Loucy (cell line): Measurements from ENCODE around the gene MMP12.

Source experiments
- H2AFZ ChIP-seq: fragments of 200-600 bp; sonication (generic); 2 replicates; pipeline ENCODE4 v1.6.0; 2016; ENCODE audit warnings: antibody characterized with exemption, mild to moderate bottlenecking, low read length, moderate library complexity
- H3F3A ChIP-seq: fragments of 200-600 bp; 2 replicates; pipeline ENCODE4 v1.6.0; 2016; ENCODE audit warnings: antibody characterized with exemption, low read depth, mild to moderate bottlenecking
- H3K27me3 ChIP-seq: fragments of 200-600 bp; sonication (generic); 2 replicates; pipeline ENCODE4 v1.6.1; 2014; ENCODE audit warnings: low read length, mild to moderate bottlenecking; ENCODE audit not compliant: insufficient read depth, poor library complexity, severe bottlenecking
- H3K36me3 ChIP-seq: fragments of 200-600 bp; sonication (generic); 2 replicates; pipeline ENCODE4 v1.6.1; 2016; ENCODE audit warnings: low read length; ENCODE audit not compliant: insufficient read depth
- H3K4me1 ChIP-seq: fragments of 200-600 bp; sonication (generic); 2 replicates; pipeline ENCODE4 v1.5.1; 2014; ENCODE audit warnings: low read length, mild to moderate bottlenecking; ENCODE audit not compliant: insufficient read depth, poor library complexity, severe bottlenecking
- H3K4me2 ChIP-seq: fragments of 200-600 bp; sonication (generic); 2 replicates; pipeline ENCODE4 v1.6.0; 2014; ENCODE audit warnings: antibody characterized with exemption, low read length, low read depth, mild to moderate bottlenecking; ENCODE audit not compliant: poor library complexity, severe bottlenecking
- H3K4me3 ChIP-seq: fragments of 200-600 bp; sonication (generic); 2 replicates; pipeline ENCODE4 v1.5.1; 2014; ENCODE audit warnings: low read length, mild to moderate bottlenecking, mixed read lengths; ENCODE audit not compliant: poor library complexity, severe bottlenecking
- H3K79me2 ChIP-seq: fragments of 200-600 bp; sonication (generic); 2 replicates; pipeline ENCODE4 v1.6.1; 2014; ENCODE audit warnings: low read length; ENCODE audit not compliant: insufficient read depth
- H3K9ac ChIP-seq: fragments of 200-600 bp; sonication (generic); 2 replicates; pipeline ENCODE4 v1.6.0; 2014; ENCODE audit warnings: mild to moderate bottlenecking, low read depth, low read length, moderate library complexity; ENCODE audit not compliant: poor library complexity, severe bottlenecking
- H3K9me2 ChIP-seq: fragments of 200-600 bp; sonication (generic); replicated peaks from 2 replicates; pipeline ENCODE4 v1.6.1; 2016; ENCODE audit warnings: low read depth, low read length, mixed read lengths
- H3K9me3 ChIP-seq: fragments of 200-600 bp; sonication (generic); 2 replicates; pipeline ENCODE4 v1.6.1; 2014; ENCODE audit warnings: mild to moderate bottlenecking, antibody characterized with exemption, low read length, low read depth; ENCODE audit not compliant: insufficient read depth
- H4K20me1 ChIP-seq: fragments of 200-600 bp; sonication (generic); 2 replicates; pipeline ENCODE4 v1.6.0; 2014; ENCODE audit warnings: antibody characterized with exemption, low read length, mild to moderate bottlenecking; ENCODE audit not compliant: insufficient read depth, poor library complexity, severe bottlenecking
- EZH2phosphoT487 ChIP-seq: fragments of 200-600 bp; IDR thresholded peaks from 2 replicates; pipeline ENCODE4 v1.6.1; 2018; ENCODE audit warnings: antibody characterized with exemption, mild to moderate bottlenecking, moderate library complexity, borderline replicate concordance
- TF ChIP-seq, protein P1 (sequence below): fragments of 200-600 bp; sonication (generic); conservative IDR thresholded peaks from 2 replicates; pipeline ENCODE4 v1.5.1; 2014; ENCODE audit warnings: mild to moderate bottlenecking, antibody characterized with exemption, low read length

Gene MMP12

DNA sequence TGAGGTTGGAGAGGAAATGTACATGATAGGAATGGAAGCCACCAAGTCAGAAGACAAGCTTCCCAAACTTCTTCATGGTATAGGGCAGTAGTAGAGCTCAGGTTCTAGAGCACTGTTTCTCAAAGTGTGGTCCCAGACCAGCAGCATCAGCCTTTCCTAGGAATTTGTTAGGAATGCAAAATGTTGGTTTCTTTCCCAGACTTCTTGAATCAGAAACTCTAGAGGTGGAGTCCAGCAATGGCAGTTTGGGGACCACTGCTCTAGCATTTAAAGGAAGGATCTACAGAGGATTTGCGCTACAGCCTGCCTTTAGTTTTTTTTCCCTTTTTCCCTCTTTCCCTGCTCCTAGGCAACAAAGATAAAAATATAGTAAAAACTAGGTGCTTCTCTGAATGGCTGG, 17.0 kb upstream of the MMP12 start:
- TF ChIP-seq EZH2phosphoT487, result no peak
- TF ChIP-seq, protein P1, sequence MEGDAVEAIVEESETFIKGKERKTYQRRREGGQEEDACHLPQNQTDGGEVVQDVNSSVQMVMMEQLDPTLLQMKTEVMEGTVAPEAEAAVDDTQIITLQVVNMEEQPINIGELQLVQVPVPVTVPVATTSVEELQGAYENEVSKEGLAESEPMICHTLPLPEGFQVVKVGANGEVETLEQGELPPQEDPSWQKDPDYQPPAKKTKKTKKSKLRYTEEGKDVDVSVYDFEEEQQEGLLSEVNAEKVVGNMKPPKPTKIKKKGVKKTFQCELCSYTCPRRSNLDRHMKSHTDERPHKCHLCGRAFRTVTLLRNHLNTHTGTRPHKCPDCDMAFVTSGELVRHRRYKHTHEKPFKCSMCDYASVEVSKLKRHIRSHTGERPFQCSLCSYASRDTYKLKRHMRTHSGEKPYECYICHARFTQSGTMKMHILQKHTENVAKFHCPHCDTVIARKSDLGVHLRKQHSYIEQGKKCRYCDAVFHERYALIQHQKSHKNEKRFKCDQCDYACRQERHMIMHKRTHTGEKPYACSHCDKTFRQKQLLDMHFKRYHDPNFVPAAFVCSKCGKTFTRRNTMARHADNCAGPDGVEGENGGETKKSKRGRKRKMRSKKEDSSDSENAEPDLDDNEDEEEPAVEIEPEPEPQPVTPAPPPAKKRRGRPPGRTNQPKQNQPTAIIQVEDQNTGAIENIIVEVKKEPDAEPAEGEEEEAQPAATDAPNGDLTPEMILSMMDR, result no peak
- Histone ChIP-seq H3K9ac (no peak overlapping the region), H3K36me3 (no peaks in the 10 kb centered on the region), H3K4me1 (no peaks in the 10 kb centered on the region), H3K4me2 (no peak overlapping the region), H3K4me3 (no peak overlapping the region), H3K27me3 (no peaks in the 10 kb centered on the region), H4K20me1 (no peaks in the 10 kb centered on the region), H3K9me2 (no peaks in the 10 kb centered on the region), H2AFZ (no peak overlapping the region), H3F3A (no peaks in the 10 kb centered on the region), H3K9me3 (no peaks in the 10 kb centered on the region), H3K79me2 (no peaks in the 10 kb centered on the region)

DNA sequence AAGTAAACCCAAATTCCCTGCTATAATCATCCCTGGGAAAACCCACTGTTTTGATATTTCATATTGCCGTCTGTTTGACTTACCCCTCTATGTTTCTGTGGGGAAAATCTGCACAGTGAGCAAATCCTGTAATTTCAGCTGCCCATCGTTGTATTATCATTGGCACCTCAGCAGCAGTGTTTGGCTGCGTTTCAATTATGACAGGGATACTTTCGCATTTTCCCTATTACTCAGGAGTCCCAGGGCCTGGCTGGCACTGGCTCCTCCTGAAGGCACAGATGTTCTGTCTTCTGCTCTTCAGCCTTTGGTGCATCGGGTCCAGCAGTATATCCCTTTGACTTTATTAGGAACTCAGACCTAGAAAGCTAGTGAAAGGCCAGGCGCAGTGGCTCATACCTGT, 12.2 kb upstream of the MMP12 start:
- Histone ChIP-seq H3K4me1 (no peaks in the 10 kb centered on the region), H4K20me1 (no peaks in the 10 kb centered on the region), H3F3A (no peaks in the 10 kb centered on the region), H3K27me3 (no peaks in the 10 kb centered on the region), H3K9me2 (no peaks in the 10 kb centered on the region), H3K36me3 (no peaks in the 10 kb centered on the region), H3K4me3 (no peak overlapping the region), H3K4me2 (no peak overlapping the region), H2AFZ (no peak overlapping the region), H3K9ac (no peak overlapping the region), H3K79me2 (no peaks in the 10 kb centered on the region), H3K9me3 (no peaks in the 10 kb centered on the region)
- TF ChIP-seq, protein P1, result no peak
- no peak for TF ChIP-seq EZH2phosphoT487

DNA sequence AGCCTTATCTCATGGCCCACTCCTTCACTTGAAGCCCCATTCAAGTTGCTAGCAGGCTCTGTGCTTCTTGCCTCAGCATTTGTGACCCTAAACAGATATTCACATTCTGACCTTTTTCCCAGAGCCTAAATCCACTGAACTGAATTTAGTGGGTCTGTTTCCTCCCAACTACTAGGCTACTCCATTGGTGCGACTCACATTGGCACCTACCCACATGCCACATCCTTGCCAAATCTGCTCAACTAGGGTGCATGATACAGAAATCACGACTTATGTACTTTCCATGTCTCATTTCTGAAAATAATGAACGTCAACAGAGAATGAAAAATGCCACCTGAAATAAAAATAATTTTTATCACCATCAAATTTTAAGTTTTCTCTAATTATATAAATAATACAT, 8.4 kb upstream of the MMP12 start:
- no peak overlapping the region for H2AFZ ChIP-seq
- TF ChIP-seq EZH2phosphoT487, result no peak
- TF ChIP-seq, protein P1, result no peak
- H4K20me1 ChIP-seq, result no peaks in the 10 kb centered on the region
- H3K27me3 ChIP-seq, result no peaks in the 10 kb centered on the region
- H3K4me1 ChIP-seq, result no peaks in the 10 kb centered on the region
- H3K9ac ChIP-seq, result no peak overlapping the region
- H3K4me3 ChIP-seq, result no peak overlapping the region
- no peaks in the 10 kb centered on the region for H3K9me2 ChIP-seq
- H3K79me2 ChIP-seq, result no peaks in the 10 kb centered on the region
- no peaks in the 10 kb centered on the region for H3K36me3 ChIP-seq
- H3K4me2 ChIP-seq, result no peak overlapping the region
- no peaks in the 10 kb centered on the region for H3F3A ChIP-seq
- no peaks in the 10 kb centered on the region for H3K9me3 ChIP-seq
